Body of pancreas (tissue), 4 donors: Measurements from ENCODE around the gene PERCC1. TPM values are rescaled to one million over a fixed set of nuclear protein-coding genes. Genes with fewer than 3 reads are reported as not detected.

ENCODE experiments used
- ATAC-seq: fragments of 150-250 bp; one replicate; pipeline ENCODE4 v1.9.1; 2016
- DNase-seq, 4 donors: peaks; one replicate each; pipeline ENCODE4 v3.0.0-alpha.2; 2019
- H3K27ac ChIP-seq, 4 donors: fragments of 200-600 bp; sonication (generic); 1 replicate in 3 of 4; 2 replicates in 1 of 4; pipeline versions ENCODE4 v1.5.1 to v1.6.1; 2016 to 2019; ENCODE audit warnings: mild to moderate bottlenecking in 1 of 4, mixed read lengths in 1 of 4, moderate library complexity in 1 of 4
- H3K27me3 ChIP-seq, 2 donors: fragments of 200-600 bp; sonication (generic); one replicate each; pipeline ENCODE4 v1.6.0; 2016; ENCODE audit warnings: mild to moderate bottlenecking in 1 of 2
- H3K36me3 ChIP-seq, 2 donors: fragments of 200-600 bp; sonication (generic); replicated peaks in 1 of 2; 2 replicates each; pipeline ENCODE4 v1.5.1; 2016; ENCODE audit warnings: low read depth in 2 of 2; ENCODE audit not compliant: insufficient read depth in 1 of 2
- H3K4me1 ChIP-seq: fragments of 200-600 bp; sonication (generic); one replicate; pipeline ENCODE4 v1.6.0; 2016
- H3K4me3 ChIP-seq, 2 donors: fragments of 200-600 bp; sonication (generic); 1 replicate in 1 of 2; 2 replicates in 1 of 2; pipeline ENCODE4 v1.5.1; 2016 to 2019
- H3K9me3 ChIP-seq, 3 donors: fragments of 200-600 bp; sonication (generic); 1 replicate in 2 of 3; 2 replicates in 1 of 3; pipeline ENCODE4 v1.5.1; 2016
- CTCF ChIP-seq, 7 experiments: fragments of 450-650 bp in 4 of 7; fragments of 200-600 bp in 3 of 7; sonication (generic) in 3 of 7; IDR thresholded peaks; one replicate each; pipeline ENCODE4 v1.5.1; 2016 to 2019; ENCODE audit warnings: antibody characterized with exemption in 7 of 7
- POLR2A ChIP-seq, 3 donors: fragments of 450-650 bp; IDR thresholded peaks; one replicate each; pipeline ENCODE4 v1.6.1; 2016; ENCODE audit warnings: antibody characterized with exemption in 3 of 3, mild to moderate bottlenecking in 2 of 3
- WGBS, 2 donors: methylation state at CpG; one replicate each; pipeline ENCODE4 v1.1.5; 2017; 5-methylcytosine and 5-hydroxymethylcytosine counted together
- intact Hi-C: fragments of 100-400 bp; cut with DNase I; formaldehyde crosslinking; loops from one replicate; pipeline ENCODE4 v1.15.1; 2023
- total RNA-seq, 2 donors: library from RNA; depleted of rRNA; stranded (reverse); fragments of >200 nt; gene quantifications; one replicate each; pipeline ENCODE4 v1.1.0, GENCODE V29; 2016

Gene PERCC1
- total RNA-seq, 2 donors from 2014 or later, result not detected

GRCh38 chr16:1471569-1472194, 40.8 kb downstream of the PERCC1 start:
- 79 to 86% methylated on average over 26 of the region's 26 CpGs for WGBS, 2 donors
- intact Hi-C loops, result no loop called here
- Histone ChIP-seq H3K4me1 (peaks cover 23% of the 10 kb centered on the region), H3K36me3 (no peaks in the 10 kb centered on the region), H3K9me3 (no peaks in the 10 kb centered on the region), H3K4me3 (no peak overlapping the region), H3K27ac (peak overlapping the region in 1 of 4 donors; percentile 66), H3K27me3 (no peaks in the 10 kb centered on the region)
- DNase-seq, result no peak
- no peak for ATAC-seq
- TF ChIP-seq CTCF (IDR thresholded peaks at IDR 0.05), result no peak
- TF ChIP-seq POLR2A (IDR thresholded peaks at IDR 0.05), result no peak

GRCh38 chr16:1472974-1473373, 42.1 kb downstream of the PERCC1 start:
- no peak for ATAC-seq
- no peak for DNase-seq
- Histone ChIP-seq H3K4me3 (no peak overlapping the region), H3K36me3 (no peaks in the 10 kb centered on the region), H3K4me1 (peaks cover 23% of the 10 kb centered on the region), H3K27ac (no peak overlapping the region), H3K27me3 (no peaks in the 10 kb centered on the region), H3K9me3 (no peaks in the 10 kb centered on the region)
- intact Hi-C loops, result no loop called here
- no peak for TF ChIP-seq POLR2A (IDR thresholded peaks at IDR 0.05)
- TF ChIP-seq CTCF (IDR thresholded peaks at IDR 0.05), result no peak
- WGBS, 2 donors, result 51 to 58% methylated on average over 3 of the region's 3 CpGs

- no peaks in the 10 kb centered on the region for H3K9me3 ChIP-seq
- H3K27ac ChIP-seq, result peak overlapping the region; percentile 75 to 90 (median 82)
- H3K36me3 ChIP-seq, result no peaks in the 10 kb centered on the region
- no peaks in the 10 kb centered on the region for H3K27me3 ChIP-seq
- DNase-seq, result no peak
- no peak for TF ChIP-seq POLR2A (IDR thresholded peaks at IDR 0.05)
- no peak for TF ChIP-seq CTCF (IDR thresholded peaks at IDR 0.05)
- intact Hi-C loops, result no loop called here
- peak overlapping the region; percentile 71 to 91 for H3K4me3 ChIP-seq
- ATAC-seq, result no peak
- H3K4me1 ChIP-seq, result peaks cover 23% of the 10 kb centered on the region
- 8 to 48% methylated on average over 5 to 44 of the region's 57 CpGs for WGBS, 2 donors
These were observed 43.4 kb downstream of the PERCC1 start for GRCh38 chr16:1474082-1474795.

- no peaks in the 10 kb centered on the region for H3K27me3 ChIP-seq
- 1% methylated on average over 94 of the region's 99 CpGs; no CpG with 5 or more reads in 1 of the 2 donors for WGBS, 2 donors
- peak within 1 kb of the TSS; percentile 75 to 90 (median 82) for H3K27ac ChIP-seq
- H3K9me3 ChIP-seq, result no peaks in the 10 kb centered on the region
- DNase-seq, result peak; percentile 89 to 94 (median 90)
- TF ChIP-seq CTCF (IDR thresholded peaks at IDR 0.05), result no peak
- TF ChIP-seq POLR2A (IDR thresholded peaks at IDR 0.05), result peak; percentile 79 to 92 (median 85)
- H3K36me3 ChIP-seq, result no peaks in the 10 kb centered on the region
- peak; percentile 90 for ATAC-seq
- H3K4me3 ChIP-seq, result peak within 1 kb of the TSS; percentile 71 to 91
- intact Hi-C loops, result no loop called here
- H3K4me1 ChIP-seq, result peaks cover 23% of the 10 kb centered on the region
These were observed 44.1 kb downstream of the PERCC1 start, which contains the start of gene CLCN7 for GRCh38 chr16:1474796-1475551. Gene CLCN7 (minus strand): TSS chr16:1475028. CDS start chr16:1474974, 54 bp downstream.
